Stimulated activated CD4-positive, alpha-beta T cell treated with anti-CD3 and anti-CD28 coated beads, Interleukin-1b, Interleukin-23, amount 100 ng/mL, for 48 hours (primary cell): ENCODE measurements around the gene CCDC187.

ENCODE experiments used
- DNase-seq: peaks from one replicate; pipeline ENCODE4 v3.0.0-alpha.2; 2020

CCDC187 gene

GRCh38 chr9:136203408-136204144 lies 100.3 kb downstream of the CCDC187 start:
- DNase-seq: no peak

GRCh38 chr9:136202454-136203407 lies 101.2 kb downstream of the CCDC187 start:
- no peak for DNase-seq

GRCh38 chr9:136201609-136202453 lies 102.1 kb downstream of the CCDC187 start:
- no peak for DNase-seq

- no peak for DNase-seq
Observed at GRCh38 chr9:136201174-136201573, 102.7 kb downstream of the CCDC187 start.

- no peak for DNase-seq
Observed at GRCh38 chr9:136200424-136200823, 103.5 kb downstream of the CCDC187 start.
